DND-41 (cell line): ENCODE results near the gene PER2.

Source experiments
- EZH2 ChIP-seq: IDR thresholded peaks from 3 replicates; pipeline ENCODE4 v1.6.1; 2012; ENCODE audit warnings: borderline replicate concordance, low read depth, mild to moderate bottlenecking, moderate library complexity, low read length, inconsistent platforms; ENCODE audit not compliant: severe bottlenecking
- TF ChIP-seq, protein P1 (sequence below): IDR thresholded peaks from 2 replicates; pipeline ENCODE4 v1.5.1; 2012; ENCODE audit warnings: borderline replicate concordance, low read length, moderate library complexity, mild to moderate bottlenecking; ENCODE audit not compliant: poor library complexity, severe bottlenecking; ENCODE audit errors: extremely low read depth

DNA sequence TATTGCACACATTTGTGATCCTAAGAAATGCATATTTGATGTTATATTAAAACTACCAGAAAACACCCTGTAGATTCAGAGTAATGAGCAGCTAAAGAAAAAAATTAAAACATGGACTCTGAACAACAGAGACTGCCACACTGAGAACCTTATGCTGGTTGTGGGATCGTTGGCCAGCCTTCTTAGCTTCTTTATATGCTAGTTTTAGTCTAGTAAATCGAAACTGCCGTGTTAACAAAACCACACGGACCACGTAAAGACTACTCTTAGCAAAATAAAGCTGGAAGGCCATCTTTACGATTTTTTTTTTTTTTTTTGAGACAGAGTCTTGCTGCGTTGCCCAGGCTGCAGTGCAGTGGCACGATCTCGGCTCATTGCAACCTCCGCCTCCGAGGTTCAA lies 22.8 kb downstream of the PER2 start:
- TF ChIP-seq, protein P1, sequence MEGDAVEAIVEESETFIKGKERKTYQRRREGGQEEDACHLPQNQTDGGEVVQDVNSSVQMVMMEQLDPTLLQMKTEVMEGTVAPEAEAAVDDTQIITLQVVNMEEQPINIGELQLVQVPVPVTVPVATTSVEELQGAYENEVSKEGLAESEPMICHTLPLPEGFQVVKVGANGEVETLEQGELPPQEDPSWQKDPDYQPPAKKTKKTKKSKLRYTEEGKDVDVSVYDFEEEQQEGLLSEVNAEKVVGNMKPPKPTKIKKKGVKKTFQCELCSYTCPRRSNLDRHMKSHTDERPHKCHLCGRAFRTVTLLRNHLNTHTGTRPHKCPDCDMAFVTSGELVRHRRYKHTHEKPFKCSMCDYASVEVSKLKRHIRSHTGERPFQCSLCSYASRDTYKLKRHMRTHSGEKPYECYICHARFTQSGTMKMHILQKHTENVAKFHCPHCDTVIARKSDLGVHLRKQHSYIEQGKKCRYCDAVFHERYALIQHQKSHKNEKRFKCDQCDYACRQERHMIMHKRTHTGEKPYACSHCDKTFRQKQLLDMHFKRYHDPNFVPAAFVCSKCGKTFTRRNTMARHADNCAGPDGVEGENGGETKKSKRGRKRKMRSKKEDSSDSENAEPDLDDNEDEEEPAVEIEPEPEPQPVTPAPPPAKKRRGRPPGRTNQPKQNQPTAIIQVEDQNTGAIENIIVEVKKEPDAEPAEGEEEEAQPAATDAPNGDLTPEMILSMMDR, result no peak
- no peak for TF ChIP-seq EZH2
